ENCODE results near the gene CD302. TPM values are rescaled to one million over a fixed set of nuclear protein-coding genes. Genes with fewer than 3 reads are reported as not detected.

CD302 gene
- total and polyA plus RNA-seq, 9 donors: 10.8 to 19.2 (median 14.3) TPM

DNA sequence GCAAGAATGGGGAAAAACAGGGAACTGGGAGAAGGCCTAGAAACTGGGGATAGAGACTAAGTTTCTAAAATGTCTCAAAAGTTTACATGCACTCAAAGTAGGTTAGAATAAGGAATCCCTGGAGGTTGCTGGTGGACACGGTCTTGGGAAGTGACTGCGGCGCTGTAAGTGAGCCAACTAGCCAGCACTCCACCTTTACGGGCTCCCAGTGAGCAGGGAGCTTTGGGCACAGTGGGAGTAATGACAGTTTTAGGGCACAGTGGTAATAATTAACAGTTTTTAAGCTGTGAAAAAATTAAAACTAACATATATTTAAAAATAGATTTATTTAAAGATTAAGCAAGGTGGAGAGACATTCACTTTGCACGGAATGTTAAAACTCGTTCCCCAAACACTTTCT is 20.9 kb upstream of the CD302 start:
- Histone ChIP-seq H3K4me3 (ENCODE audit: low read length) (no peak overlapping the region), H3K36me3 (ENCODE audit: control insufficient read depth, insufficient read depth, low read length) (no peaks in the 10 kb centered on the region), H3K27me3 (ENCODE audit: control insufficient read depth, insufficient read depth, low read length) (no peaks in the 10 kb centered on the region), H3K9me3 (replicated peaks; ENCODE audit: control insufficient read depth, low read depth, low read length) (no peaks in the 10 kb centered on the region), H3K4me1 (ENCODE audit: control insufficient read depth, insufficient read depth, low read length) (no peaks in the 10 kb centered on the region), H3K27ac (ENCODE audit: low read length) (no peak overlapping the region)
- 78% methylated on average over 2 of the region's 6 CpGs for WGBS (ENCODE audit: insufficient coverage)
- DNase-seq: no peak

DNA sequence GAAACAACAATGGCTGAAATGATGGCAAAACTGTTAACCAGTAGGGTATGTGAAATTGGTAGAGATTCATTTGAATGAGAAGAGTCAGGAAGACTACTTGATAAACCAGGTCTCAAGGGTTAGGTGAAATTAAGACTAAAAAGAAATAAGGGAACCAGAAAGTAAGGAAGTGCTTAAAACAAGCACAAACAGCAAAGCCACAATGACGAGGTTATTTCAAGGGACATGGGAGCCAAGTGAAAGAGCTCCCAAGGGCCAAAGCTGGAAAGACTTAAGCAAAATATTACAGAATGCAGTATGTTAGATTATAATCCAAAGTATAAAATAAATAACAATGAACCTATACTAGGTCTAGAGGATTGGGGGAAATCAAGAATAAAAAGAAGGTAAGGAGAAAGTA is 19.3 kb upstream of the CD302 start:
- H3K27ac ChIP-seq (ENCODE audit: low read length): no peak overlapping the region

DNA sequence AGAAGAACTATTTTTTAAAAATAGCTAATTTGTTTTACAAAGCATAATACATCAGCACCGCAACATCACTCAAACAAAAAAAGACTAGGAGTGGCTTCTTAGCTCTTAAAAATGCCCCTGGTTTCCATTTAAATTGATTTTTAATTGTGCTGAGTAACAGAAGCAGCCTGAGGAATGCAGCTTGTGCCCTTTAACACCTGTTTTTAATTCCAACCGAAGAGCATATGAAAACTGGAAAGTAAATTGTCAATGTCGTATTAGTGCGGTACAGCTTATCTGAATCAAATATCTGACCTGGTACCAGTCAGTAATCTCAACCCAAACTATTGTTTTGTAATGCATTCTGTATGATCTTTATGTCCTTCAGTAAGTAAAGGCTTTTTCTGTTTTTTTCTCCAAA is 13.2 kb upstream of the CD302 start:
- Histone ChIP-seq H3K4me1 (ENCODE audit: control insufficient read depth, insufficient read depth, low read length) (no peaks in the 10 kb centered on the region), H3K27me3 (ENCODE audit: control insufficient read depth, insufficient read depth, low read length) (no peaks in the 10 kb centered on the region), H3K36me3 (ENCODE audit: control insufficient read depth, insufficient read depth, low read length) (no peaks in the 10 kb centered on the region), H3K9me3 (replicated peaks; ENCODE audit: control insufficient read depth, low read depth, low read length) (no peaks in the 10 kb centered on the region), H3K27ac (ENCODE audit: low read length) (no peak overlapping the region), H3K4me3 (ENCODE audit: low read length) (no peak overlapping the region)
- DNase-seq: no peak
- 33% methylated on average over 1 of the region's 4 CpGs for WGBS (ENCODE audit: insufficient coverage)

More for the DNA sequence above, 19.3 kb upstream of the CD302 start:
- no peaks in the 10 kb centered on the region for H3K36me3 ChIP-seq (ENCODE audit: control insufficient read depth, insufficient read depth, low read length)
- no peak overlapping the region for H3K4me3 ChIP-seq (ENCODE audit: low read length)
- no peaks in the 10 kb centered on the region for H3K27me3 ChIP-seq (ENCODE audit: control insufficient read depth, insufficient read depth, low read length)
- peak; percentile 51 for DNase-seq
- no peaks in the 10 kb centered on the region for H3K4me1 ChIP-seq (ENCODE audit: control insufficient read depth, insufficient read depth, low read length)
- H3K9me3 ChIP-seq (replicated peaks; ENCODE audit: control insufficient read depth, low read depth, low read length): no peaks in the 10 kb centered on the region
- no CpG with 5 or more reads among the region's 1 CpG for WGBS (ENCODE audit: insufficient coverage)

DNA sequence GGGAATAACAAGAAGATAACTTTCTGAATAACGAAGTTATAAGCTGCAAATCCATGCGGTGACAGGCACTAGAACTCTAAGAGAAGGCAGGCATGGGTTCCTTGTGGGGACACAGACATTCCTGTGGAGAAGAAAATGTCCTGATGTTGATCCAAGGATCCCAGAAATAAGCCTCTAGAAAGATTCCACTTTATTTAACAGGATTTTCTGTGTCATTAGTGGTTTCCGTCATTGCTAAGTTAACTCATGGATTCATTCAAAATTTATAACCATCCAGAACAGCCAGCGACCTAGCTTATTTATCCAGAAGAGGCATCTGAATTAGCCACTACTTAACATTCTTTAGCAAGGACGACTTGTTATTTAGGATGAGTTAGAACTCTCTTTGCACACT is 10.0 kb upstream of the CD302 start:
- no peak overlapping the region for H3K4me3 ChIP-seq (ENCODE audit: low read length)
- no peaks in the 10 kb centered on the region for H3K36me3 ChIP-seq (ENCODE audit: control insufficient read depth, insufficient read depth, low read length)
- H3K27ac ChIP-seq (ENCODE audit: low read length): no peak overlapping the region
- DNase-seq: no peak
- H3K27me3 ChIP-seq (ENCODE audit: control insufficient read depth, insufficient read depth, low read length): no peaks in the 10 kb centered on the region
- WGBS (ENCODE audit: insufficient coverage): 60% methylated on average over 1 of the region's 5 CpGs
- H3K9me3 ChIP-seq (replicated peaks; ENCODE audit: control insufficient read depth, low read depth, low read length): no peaks in the 10 kb centered on the region
- H3K4me1 ChIP-seq (ENCODE audit: control insufficient read depth, insufficient read depth, low read length): no peaks in the 10 kb centered on the region

DNA sequence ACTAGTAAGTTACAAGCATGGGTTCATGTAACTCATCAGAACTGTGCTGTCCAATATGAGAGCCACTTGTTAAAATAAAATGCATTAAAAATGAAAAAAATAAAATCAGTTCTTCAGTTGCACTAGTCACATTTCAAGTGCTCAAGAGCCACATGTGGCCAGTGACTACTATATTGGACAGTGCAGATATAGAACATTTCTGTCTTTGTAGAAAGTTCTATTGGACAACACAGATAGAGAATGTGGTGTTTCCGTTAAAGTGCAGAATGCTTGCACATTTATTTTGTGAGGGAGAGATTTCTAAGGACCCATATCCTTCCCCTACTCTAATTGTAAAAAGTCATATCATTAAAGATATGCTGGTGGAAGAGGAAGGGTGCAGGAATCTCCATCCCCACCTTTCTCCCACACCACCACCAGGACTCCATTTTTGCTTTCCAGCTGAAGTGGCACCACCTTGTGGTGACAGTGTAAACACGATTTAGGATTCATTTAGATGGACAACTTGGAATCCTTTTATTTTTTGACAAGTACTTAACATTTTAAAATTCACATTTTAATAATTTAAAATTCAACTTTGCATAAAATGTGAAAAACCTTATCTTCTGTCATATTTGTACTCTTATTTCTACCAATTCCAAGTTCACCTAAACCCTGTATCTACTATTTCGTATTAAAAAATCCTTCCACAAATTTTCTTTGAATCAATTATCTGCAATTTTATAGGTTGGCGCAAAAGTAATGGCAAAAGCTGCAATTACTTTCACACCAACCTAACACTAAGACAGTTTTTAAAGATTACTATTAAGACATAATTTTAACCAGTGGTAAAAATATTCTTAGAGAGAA is 9.4 kb upstream of the CD302 start:
- no peaks in the 10 kb centered on the region for H3K4me1 ChIP-seq (ENCODE audit: control insufficient read depth, insufficient read depth, low read length)
- WGBS (ENCODE audit: insufficient coverage): no CpG with 5 or more reads among the region's 4 CpGs
- peak; percentile 50 for DNase-seq

DNA sequence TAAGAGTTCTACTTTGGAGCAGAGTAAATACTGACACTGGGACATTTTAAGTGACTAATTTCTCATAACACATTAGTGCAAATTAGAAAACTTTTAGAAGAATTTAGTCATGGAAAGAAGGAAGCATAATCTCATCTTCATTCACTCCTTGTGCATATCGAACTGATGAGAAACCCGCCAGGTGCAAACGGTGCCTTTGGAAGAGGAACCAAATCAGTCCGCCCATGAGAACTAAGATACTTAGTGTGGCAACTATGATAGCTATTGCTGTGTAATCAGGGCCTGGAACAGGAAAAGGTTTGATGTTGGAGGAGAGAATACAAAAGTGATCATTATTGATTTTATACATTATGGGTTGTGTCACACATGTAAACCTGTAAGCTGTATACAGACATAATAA is 6.9 kb upstream of the CD302 start:
- no peak overlapping the region for H3K27ac ChIP-seq (ENCODE audit: low read length)
- no CpG with 5 or more reads among the region's 4 CpGs for WGBS (ENCODE audit: insufficient coverage)
- DNase-seq: no peak
- no peaks in the 10 kb centered on the region for H3K9me3 ChIP-seq (replicated peaks; ENCODE audit: control insufficient read depth, low read depth, low read length)
- H3K36me3 ChIP-seq (ENCODE audit: control insufficient read depth, insufficient read depth, low read length): no peaks in the 10 kb centered on the region
- H3K4me3 ChIP-seq (ENCODE audit: low read length): no peak overlapping the region
- H3K27me3 ChIP-seq (ENCODE audit: control insufficient read depth, insufficient read depth, low read length): no peaks in the 10 kb centered on the region
- H3K4me1 ChIP-seq (ENCODE audit: control insufficient read depth, insufficient read depth, low read length): no peaks in the 10 kb centered on the region

More for the DNA sequence above, 9.4 kb upstream of the CD302 start:
- Histone ChIP-seq H3K9me3 (replicated peaks; ENCODE audit: control insufficient read depth, low read depth, low read length) (no peaks in the 10 kb centered on the region), H3K36me3 (ENCODE audit: control insufficient read depth, insufficient read depth, low read length) (no peaks in the 10 kb centered on the region), H3K4me3 (ENCODE audit: low read length) (no peak overlapping the region), H3K27me3 (ENCODE audit: control insufficient read depth, insufficient read depth, low read length) (no peaks in the 10 kb centered on the region), H3K27ac (ENCODE audit: low read length) (no peak overlapping the region)

DNA sequence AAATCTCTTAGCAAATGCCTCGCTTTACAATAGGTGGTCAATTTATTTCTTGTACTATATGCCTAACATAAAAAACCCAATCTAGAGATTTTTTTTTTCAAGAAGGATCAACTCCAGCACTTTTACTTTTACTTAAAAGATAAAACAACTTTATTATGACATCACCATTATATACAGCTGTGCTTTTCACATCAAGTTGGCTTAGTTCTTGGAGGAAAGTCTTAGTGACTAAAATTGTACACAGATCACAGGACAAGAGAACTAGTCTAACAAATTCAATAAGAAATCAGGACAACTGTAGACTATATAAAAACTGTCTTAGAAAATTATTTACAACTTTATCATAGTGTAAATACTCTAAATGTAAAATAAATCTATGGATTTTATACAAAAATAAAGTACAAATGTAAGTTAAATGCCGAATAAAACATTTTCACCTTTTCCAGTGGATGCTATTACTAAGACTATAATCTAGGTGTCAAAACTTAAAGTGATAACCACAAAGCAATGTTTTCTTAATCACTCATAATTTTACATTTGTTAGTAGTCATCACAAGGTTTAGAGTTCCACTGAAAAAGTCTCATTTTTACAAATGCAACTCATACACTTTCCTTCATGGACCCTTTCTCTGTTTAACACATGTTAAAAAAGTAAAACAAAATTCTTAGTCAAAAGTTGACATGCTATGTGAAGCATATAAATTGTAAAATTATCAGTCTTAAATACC is 5.4 kb upstream of the CD302 start:
- Histone ChIP-seq H3K27me3 (ENCODE audit: control insufficient read depth, insufficient read depth, low read length) (no peaks in the 10 kb centered on the region), H3K9me3 (replicated peaks; ENCODE audit: control insufficient read depth, low read depth, low read length) (no peaks in the 10 kb centered on the region), H3K4me3 (ENCODE audit: low read length) (no peak overlapping the region), H3K36me3 (ENCODE audit: control insufficient read depth, insufficient read depth, low read length) (no peaks in the 10 kb centered on the region), H3K27ac (ENCODE audit: low read length) (no peak overlapping the region), H3K4me1 (ENCODE audit: control insufficient read depth, insufficient read depth, low read length) (no peaks in the 10 kb centered on the region)
- no CpG with 5 or more reads among the region's 2 CpGs for WGBS (ENCODE audit: insufficient coverage)
- DNase-seq: no peak

DNA sequence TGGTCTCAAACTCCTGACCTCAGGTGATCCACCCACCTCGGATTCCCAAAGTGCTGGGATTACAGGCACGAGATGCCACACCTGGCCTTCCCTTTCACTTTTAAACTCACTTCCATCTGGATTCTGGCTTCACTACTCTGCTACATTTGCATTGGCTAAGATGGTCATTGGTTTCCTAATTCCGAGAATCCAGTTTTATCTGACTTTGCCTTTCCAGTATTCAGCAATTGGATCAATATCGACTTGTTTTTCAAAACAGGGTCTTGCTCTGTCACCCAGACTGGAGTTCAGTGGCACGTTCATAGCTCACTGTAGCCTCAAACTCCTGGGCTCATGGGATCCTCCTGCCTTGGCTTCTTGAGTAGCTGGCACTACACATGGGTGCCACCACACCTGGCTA is 4.7 kb upstream of the CD302 start:
- DNase-seq: no peak
- H3K4me3 ChIP-seq (ENCODE audit: low read length): no peak overlapping the region
- no peaks in the 10 kb centered on the region for H3K27me3 ChIP-seq (ENCODE audit: control insufficient read depth, insufficient read depth, low read length)
- 71% methylated on average over 5 of the region's 5 CpGs for WGBS (ENCODE audit: insufficient coverage)
- H3K27ac ChIP-seq (ENCODE audit: low read length): no peak overlapping the region
- no peaks in the 10 kb centered on the region for H3K4me1 ChIP-seq (ENCODE audit: control insufficient read depth, insufficient read depth, low read length)
- H3K36me3 ChIP-seq (ENCODE audit: control insufficient read depth, insufficient read depth, low read length): no peaks in the 10 kb centered on the region
- H3K9me3 ChIP-seq (replicated peaks; ENCODE audit: control insufficient read depth, low read depth, low read length): no peaks in the 10 kb centered on the region

DNA sequence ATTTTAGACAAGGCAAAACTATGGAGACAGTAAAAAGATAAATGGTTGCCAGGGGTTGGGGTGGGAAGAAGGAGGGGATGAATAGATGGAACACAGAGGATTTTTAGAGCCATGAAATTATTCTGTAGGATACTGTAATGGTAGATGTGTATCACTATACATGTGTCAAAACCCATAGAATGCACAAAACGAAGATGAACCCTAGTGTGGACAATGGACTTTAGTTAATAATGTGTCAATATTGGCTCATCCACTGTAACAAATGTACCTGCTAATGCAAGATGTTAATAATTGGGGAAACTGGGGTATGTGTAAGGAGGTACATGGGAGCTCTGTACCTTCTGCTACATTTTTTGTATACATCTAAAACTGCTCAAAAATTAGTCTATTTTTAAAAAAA is 1.8 kb upstream of the CD302 start:
- no peak for DNase-seq
- Histone ChIP-seq H3K27ac (ENCODE audit: low read length) (no peak overlapping the region), H3K4me3 (ENCODE audit: low read length) (no peak overlapping the region), H3K27me3 (ENCODE audit: control insufficient read depth, insufficient read depth, low read length) (no peaks in the 10 kb centered on the region), H3K9me3 (replicated peaks; ENCODE audit: control insufficient read depth, low read depth, low read length) (no peaks in the 10 kb centered on the region), H3K36me3 (ENCODE audit: control insufficient read depth, insufficient read depth, low read length) (no peaks in the 10 kb centered on the region), H3K4me1 (ENCODE audit: control insufficient read depth, insufficient read depth, low read length) (peaks cover 4% of the 10 kb centered on the region)
- no CpG with 5 or more reads among the region's 1 CpG for WGBS (ENCODE audit: insufficient coverage)

DNA sequence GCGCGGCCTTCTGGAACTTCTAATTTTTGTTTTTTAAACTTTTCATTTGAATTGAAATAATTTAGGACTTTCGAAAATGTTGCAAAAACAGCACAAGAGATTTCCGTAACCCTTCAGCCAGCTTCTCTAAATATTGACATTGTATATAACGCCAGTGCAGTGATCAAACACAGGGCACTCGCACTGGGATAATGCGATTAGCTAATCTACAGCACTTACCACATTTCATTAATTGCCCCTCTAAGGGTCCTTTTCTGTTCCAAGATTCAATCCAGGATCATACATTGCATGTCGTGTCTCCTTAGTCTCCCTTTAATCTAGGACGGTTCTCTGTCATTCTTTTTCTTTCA is 343 bp upstream of the CD302 start:
- Histone ChIP-seq H3K36me3 (ENCODE audit: control insufficient read depth, insufficient read depth, low read length) (no peaks in the 10 kb centered on the region), H3K9me3 (replicated peaks; ENCODE audit: control insufficient read depth, low read depth, low read length) (no peaks in the 10 kb centered on the region), H3K27ac (ENCODE audit: low read length) (no peak overlapping the region), H3K4me3 (ENCODE audit: low read length) (peak overlapping the region; percentile 61), H3K4me1 (ENCODE audit: control insufficient read depth, insufficient read depth, low read length) (peaks cover 4% of the 10 kb centered on the region), H3K27me3 (ENCODE audit: control insufficient read depth, insufficient read depth, low read length) (no peaks in the 10 kb centered on the region)
- DNase-seq: no peak
- WGBS (ENCODE audit: insufficient coverage): 30% methylated on average over 5 of the region's 9 CpGs

Measured in muscle of leg (tissue), 11 donors.